Panc1 (cell line): ENCODE results near the gene WNT3A.

Source experiments
- POLR2AphosphoS5 ChIP-seq: IDR thresholded peaks from 2 replicates; pipeline ENCODE4 v1.6.1; 2012; ENCODE audit warnings: mild to moderate bottlenecking, low read depth, low read length, moderate library complexity
- TCF7L2 ChIP-seq: IDR thresholded peaks from 2 replicates; pipeline ENCODE4 v1.6.1; 2011; ENCODE audit warnings: mild to moderate bottlenecking, low read depth, low read length, inconsistent platforms
- TF ChIP-seq, protein P1 (sequence below): fragments of 450-650 bp; IDR thresholded peaks from 2 replicates; pipeline ENCODE4 v1.5.1; 2017; ENCODE audit warnings: mild to moderate bottlenecking
- TF ChIP-seq, protein P2 (sequence below), 2 experiments: IDR thresholded peaks; 2 replicates each; pipeline ENCODE4 v1.6.1; 2011 to 2012; ENCODE audit warnings: low read depth in 2 of 2, control low read depth in 1 of 2, low read length in 1 of 2, mild to moderate bottlenecking in 1 of 2, moderate library complexity in 1 of 2; ENCODE audit not compliant: insufficient read depth in 1 of 2

DNA sequence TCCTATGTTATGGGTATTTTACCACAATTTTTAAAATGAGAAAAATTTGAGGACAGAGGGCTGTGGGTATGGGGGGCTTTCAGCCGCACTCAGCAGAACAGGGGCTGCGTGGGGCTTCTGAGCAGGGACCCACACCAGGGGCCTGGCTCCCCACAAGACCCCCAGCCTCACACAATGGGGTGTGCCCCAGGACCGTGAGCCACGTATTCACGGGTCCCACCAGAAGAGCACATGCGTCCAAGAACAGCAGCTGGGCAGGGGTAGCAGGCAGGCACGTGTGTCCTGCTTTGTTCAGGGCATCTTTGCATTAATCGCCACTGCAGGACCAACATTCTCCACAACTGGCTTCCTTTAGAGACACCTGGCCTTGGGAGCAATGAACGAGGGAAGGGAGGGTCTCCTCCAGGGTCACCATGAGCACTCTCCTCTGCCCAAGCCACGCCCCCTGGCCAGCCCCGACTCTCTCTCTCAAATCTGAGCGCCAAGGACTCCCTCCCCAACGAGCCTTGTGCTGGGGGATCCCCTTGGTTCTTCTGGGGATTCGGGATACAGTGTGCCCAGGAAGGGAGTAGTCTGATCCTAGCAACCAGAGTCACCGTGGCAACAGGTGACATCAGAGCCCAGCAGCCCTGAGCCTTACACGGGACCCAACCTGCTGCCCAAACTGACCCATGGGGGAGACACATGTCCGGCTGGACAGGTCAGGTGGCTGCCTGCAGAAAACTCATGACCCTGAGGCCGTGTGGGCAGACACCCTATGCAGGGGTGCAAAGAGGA lies 68.3 kb downstream of the WNT3A start:
- TF ChIP-seq, protein P1, sequence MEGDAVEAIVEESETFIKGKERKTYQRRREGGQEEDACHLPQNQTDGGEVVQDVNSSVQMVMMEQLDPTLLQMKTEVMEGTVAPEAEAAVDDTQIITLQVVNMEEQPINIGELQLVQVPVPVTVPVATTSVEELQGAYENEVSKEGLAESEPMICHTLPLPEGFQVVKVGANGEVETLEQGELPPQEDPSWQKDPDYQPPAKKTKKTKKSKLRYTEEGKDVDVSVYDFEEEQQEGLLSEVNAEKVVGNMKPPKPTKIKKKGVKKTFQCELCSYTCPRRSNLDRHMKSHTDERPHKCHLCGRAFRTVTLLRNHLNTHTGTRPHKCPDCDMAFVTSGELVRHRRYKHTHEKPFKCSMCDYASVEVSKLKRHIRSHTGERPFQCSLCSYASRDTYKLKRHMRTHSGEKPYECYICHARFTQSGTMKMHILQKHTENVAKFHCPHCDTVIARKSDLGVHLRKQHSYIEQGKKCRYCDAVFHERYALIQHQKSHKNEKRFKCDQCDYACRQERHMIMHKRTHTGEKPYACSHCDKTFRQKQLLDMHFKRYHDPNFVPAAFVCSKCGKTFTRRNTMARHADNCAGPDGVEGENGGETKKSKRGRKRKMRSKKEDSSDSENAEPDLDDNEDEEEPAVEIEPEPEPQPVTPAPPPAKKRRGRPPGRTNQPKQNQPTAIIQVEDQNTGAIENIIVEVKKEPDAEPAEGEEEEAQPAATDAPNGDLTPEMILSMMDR = no peak
- TF ChIP-seq, protein P2, sequence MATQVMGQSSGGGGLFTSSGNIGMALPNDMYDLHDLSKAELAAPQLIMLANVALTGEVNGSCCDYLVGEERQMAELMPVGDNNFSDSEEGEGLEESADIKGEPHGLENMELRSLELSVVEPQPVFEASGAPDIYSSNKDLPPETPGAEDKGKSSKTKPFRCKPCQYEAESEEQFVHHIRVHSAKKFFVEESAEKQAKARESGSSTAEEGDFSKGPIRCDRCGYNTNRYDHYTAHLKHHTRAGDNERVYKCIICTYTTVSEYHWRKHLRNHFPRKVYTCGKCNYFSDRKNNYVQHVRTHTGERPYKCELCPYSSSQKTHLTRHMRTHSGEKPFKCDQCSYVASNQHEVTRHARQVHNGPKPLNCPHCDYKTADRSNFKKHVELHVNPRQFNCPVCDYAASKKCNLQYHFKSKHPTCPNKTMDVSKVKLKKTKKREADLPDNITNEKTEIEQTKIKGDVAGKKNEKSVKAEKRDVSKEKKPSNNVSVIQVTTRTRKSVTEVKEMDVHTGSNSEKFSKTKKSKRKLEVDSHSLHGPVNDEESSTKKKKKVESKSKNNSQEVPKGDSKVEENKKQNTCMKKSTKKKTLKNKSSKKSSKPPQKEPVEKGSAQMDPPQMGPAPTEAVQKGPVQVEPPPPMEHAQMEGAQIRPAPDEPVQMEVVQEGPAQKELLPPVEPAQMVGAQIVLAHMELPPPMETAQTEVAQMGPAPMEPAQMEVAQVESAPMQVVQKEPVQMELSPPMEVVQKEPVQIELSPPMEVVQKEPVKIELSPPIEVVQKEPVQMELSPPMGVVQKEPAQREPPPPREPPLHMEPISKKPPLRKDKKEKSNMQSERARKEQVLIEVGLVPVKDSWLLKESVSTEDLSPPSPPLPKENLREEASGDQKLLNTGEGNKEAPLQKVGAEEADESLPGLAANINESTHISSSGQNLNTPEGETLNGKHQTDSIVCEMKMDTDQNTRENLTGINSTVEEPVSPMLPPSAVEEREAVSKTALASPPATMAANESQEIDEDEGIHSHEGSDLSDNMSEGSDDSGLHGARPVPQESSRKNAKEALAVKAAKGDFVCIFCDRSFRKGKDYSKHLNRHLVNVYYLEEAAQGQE (IDR thresholded peaks at IDR 0.05; ENCODE audit: insufficient read depth in 1 of 2, low read depth in 2 of 2, low read length in 1 of 2) = no peak
- TF ChIP-seq POLR2AphosphoS5 (peak; percentile 13; the same call in 1 of the 2 replicates), TCF7L2 (no peak)
